A673 (cell line): ENCODE data around the gene NME2.

Source experiments
- CTCF ChIP-seq: fragments of 300-800, 200-600 bp; sonication (generic); conservative IDR thresholded peaks from 2 replicates; pipeline ENCODE4 v1.5.1; 2017; ENCODE audit warnings: low read depth, mild to moderate bottlenecking, antibody characterized with exemption, low read length, moderate library complexity, mixed read lengths
- EZH2 ChIP-seq: fragments of 200-600 bp; sonication (generic); IDR thresholded peaks from 2 replicates; pipeline ENCODE4 v1.6.1; 2017; ENCODE audit warnings: borderline replicate concordance, low read depth, mild to moderate bottlenecking, mixed read lengths, antibody characterized with exemption, low read length; ENCODE audit not compliant: poor library complexity, severe bottlenecking

GRCh38 chr17:51118330-51119195 is 47.6 kb upstream of the NME2 start:
- TF ChIP-seq CTCF (no peak), EZH2 (no peak)
